Psoas muscle (tissue), 8 donors: ENCODE data around the gene MOCS3. TPM values are rescaled to one million over a fixed set of nuclear protein-coding genes. Genes with fewer than 3 reads are reported as not detected.

Experiments
- ATAC-seq, 4 donors: fragments of 200-7000 bp; cut with Tn5 transposase; one replicate each; pipeline ENCODE4 v1.9.1; 2020; ENCODE audit warnings: moderate library complexity in 3 of 4, mild to moderate bottlenecking in 2 of 4
- DNase-seq, 2 donors: peaks; one replicate each; pipeline ENCODE4 v3.0.0-alpha.2; 2020
- H3K27ac ChIP-seq: fragments of 200-600 bp; one replicate; pipeline ENCODE4 v1.8.0; 2022
- H3K27me3 ChIP-seq, 3 donors: fragments of 200-600 bp in 1 of 3; one replicate each; pipeline versions ENCODE4 v1.6.1 to v1.8.0; 2013 to 2022; ENCODE audit warnings: low read length in 2 of 3, mild to moderate bottlenecking in 2 of 3, moderate library complexity in 1 of 3; ENCODE audit not compliant: insufficient read depth in 3 of 3
- H3K36me3 ChIP-seq, 2 donors: fragments of 200-600 bp in 1 of 2; one replicate each; pipeline versions ENCODE4 v1.6.1 to v1.8.0; 2013 to 2022; ENCODE audit warnings: low read depth in 1 of 2, mild to moderate bottlenecking in 1 of 2, moderate library complexity in 1 of 2; ENCODE audit not compliant: insufficient read depth in 1 of 2
- H3K4me1 ChIP-seq: fragments of 200-600 bp; one replicate; pipeline ENCODE4 v1.8.0; 2022
- H3K4me3 ChIP-seq: fragments of 200-600 bp; one replicate; pipeline ENCODE4 v1.8.0; 2022; ENCODE audit warnings: mild to moderate bottlenecking
- H3K9me3 ChIP-seq: fragments of 200-600 bp; one replicate; pipeline ENCODE4 v1.8.0; 2022
- CTCF ChIP-seq: fragments of 200-600 bp; IDR thresholded peaks from one replicate; pipeline ENCODE4 v1.8.0; 2022; ENCODE audit warnings: antibody characterized with exemption
- WGBS, 3 donors: extraction: QIAGEN DNeasy Blood & Tissue Kit; methylation state at CpG; one replicate each; pipeline versions ENCODE4 v1.1.6 to v1.1.7; 2013; 5-methylcytosine and 5-hydroxymethylcytosine counted together
- intact Hi-C, 2 donors: fragments of 100-400 bp; cut with DNase I; formaldehyde crosslinking; loops; one replicate each; pipeline versions ENCODE4 v1.11.0 to v1.14.2; 2022
- polyA plus RNA-seq, 3 donors: library from polyadenylated mRNA; stranded (reverse); fragments of 200-250 nt; gene quantifications; one replicate each; pipeline ENCODE4 v1.2.3, GENCODE V29; 2013
- total RNA-seq, 4 donors: library from RNA; stranded (reverse); fragmentation: NEBNext Ultra II Directional in 2 of 4; extraction: Animal tissue kit (Norgen Biotek cat#: 25700) in 2 of 4; gene quantifications; one replicate each; pipeline versions ENCODE4 v1.2.1 to v1.2.4, GENCODE V29; 2021 to 2023
- donor health status: healthy with polysubstance abuse.
- donor health status: DM: no; HTN: no; CAD: no; lungs with moderate emphysema.
- donor health status: Bipolar disorder and iron deficiency.
- donor health status: healthy.
- donor health status: DM: yes; HTN: yes; CAD: no.
- donor health status: DM: no; HTN: no; CAD: no.
- donor health status: DM: no; HTN: no; CAD: no.
- donor health status: DM: yes; HTN: yes; CAD: no.

MOCS3 gene
- total and polyA plus RNA-seq, 7 donors, result 2.1 to 5.9 (median 3.5) TPM

DNA sequence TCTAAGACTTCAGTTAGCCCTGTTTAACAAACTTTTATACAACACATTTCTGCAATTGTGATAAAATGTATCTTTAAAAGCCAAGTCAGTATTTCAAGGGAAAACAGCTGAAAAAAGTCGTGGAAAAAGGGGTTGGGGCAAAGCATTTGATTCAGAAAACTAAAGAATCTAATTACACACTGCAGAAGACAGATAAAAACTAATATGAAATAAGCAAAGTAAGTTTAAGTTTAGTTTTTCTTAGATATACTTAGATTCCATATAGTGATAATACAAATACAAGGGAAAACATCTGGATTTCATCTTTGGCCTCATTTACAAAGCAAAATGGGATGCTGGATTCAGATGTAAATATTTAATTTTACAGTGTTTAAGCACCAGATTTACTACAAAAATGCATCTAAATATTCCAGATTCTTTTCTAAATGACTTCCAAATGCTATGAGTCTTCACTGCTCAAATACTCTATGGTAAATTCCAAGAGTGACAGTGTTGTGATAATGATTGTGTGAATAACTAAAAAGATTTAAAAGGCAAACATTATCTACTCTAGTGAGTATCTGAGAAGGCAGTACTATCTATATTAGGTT, 25.8 kb upstream of the MOCS3 start:
- Histone ChIP-seq H3K36me3 (peaks cover 5 to 62% of the 10 kb centered on the region in 2 donors), H3K4me3 (no peak overlapping the region), H3K27me3 (no peaks in the 10 kb centered on the region), H3K27ac (peak overlapping the region; percentile 100), H3K9me3 (no peaks in the 10 kb centered on the region), H3K4me1 (peaks cover 22% of the 10 kb centered on the region)
- 40 to 60% (median 43%) methylated on average over 1 of the region's 1 CpG for WGBS, 3 donors
- intact Hi-C loops, result no loop called here
- DNase-seq (no peak), ATAC-seq (no peak)
- no peak for TF ChIP-seq CTCF

- 83 to 94% (median 94%) methylated on average over 1 of the region's 1 CpG for WGBS, 3 donors
- intact Hi-C loops, result no loop called here
- no peak overlapping the region for H3K4me3 ChIP-seq
Measured at GRCh38 chr20:50933589-50933988, 25.0 kb upstream of the MOCS3 start.

DNA sequence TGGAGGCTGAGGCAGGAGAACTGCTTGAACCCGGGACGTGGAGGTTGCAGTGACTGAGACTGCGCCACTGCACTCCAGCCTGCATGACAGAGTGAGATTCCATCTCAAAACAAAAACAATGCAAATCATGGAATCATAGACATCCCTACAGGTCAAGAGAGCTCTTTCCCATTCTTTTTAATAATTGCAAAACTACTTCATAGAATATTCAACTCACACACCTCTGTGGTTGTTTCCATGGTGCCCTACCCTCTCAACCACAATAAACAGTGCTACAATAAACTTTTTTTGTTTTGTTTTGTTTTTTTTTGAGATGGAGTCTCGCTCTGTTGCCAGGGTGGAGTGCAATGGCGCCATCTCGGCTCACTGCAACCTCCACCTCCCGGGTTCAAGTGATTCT, 15.5 kb upstream of the MOCS3 start:
- H3K4me3 ChIP-seq, result no peak overlapping the region
- TF ChIP-seq CTCF, result no peak
- DNase-seq, result no peak
- WGBS, 3 donors, result 93 to 95% (median 94%) methylated on average over 7 of the region's 7 CpGs
- H3K27ac ChIP-seq, result no peak overlapping the region
- no peaks in the 10 kb centered on the region for H3K27me3 ChIP-seq
- ATAC-seq, result no peak
- H3K9me3 ChIP-seq, result no peaks in the 10 kb centered on the region
- intact Hi-C loops, result no loop called here
- peaks cover 2% of the 10 kb centered on the region for H3K4me1 ChIP-seq
- H3K36me3 ChIP-seq, result peaks cover 5 to 98% of the 10 kb centered on the region in 2 donors

More at GRCh38 chr20:50933589-50933988, 25.0 kb upstream of the MOCS3 start:
- no peak for TF ChIP-seq CTCF
- Histone ChIP-seq H3K27ac (no peak overlapping the region), H3K36me3 (peaks cover 3 to 62% of the 10 kb centered on the region in 2 donors), H3K9me3 (no peaks in the 10 kb centered on the region), H3K27me3 (no peaks in the 10 kb centered on the region), H3K4me1 (peaks cover 14% of the 10 kb centered on the region)
- DNase-seq, result no peak
- no peak for ATAC-seq

GRCh38 chr20:50948132-50948785, 10.4 kb upstream of the MOCS3 start:
- H3K27ac ChIP-seq, result peak overlapping the region; percentile 57
- H3K4me1 ChIP-seq, result peaks cover 22% of the 10 kb centered on the region
- WGBS, 3 donors, result 20 to 31% (median 30%) methylated on average over 4 of the region's 4 CpGs
- no peak for TF ChIP-seq CTCF
- no peaks in the 10 kb centered on the region for H3K27me3 ChIP-seq
- intact Hi-C loops, result no loop called here
- H3K9me3 ChIP-seq, result no peaks in the 10 kb centered on the region
- peaks cover 11 to 92% of the 10 kb centered on the region in 2 donors for H3K36me3 ChIP-seq
- H3K4me3 ChIP-seq, result no peak overlapping the region
- no peak for DNase-seq
- peak; percentile 82 to 91 (median 88) for ATAC-seq
